DMS153 treated with DMSO at 0.1 percent for 48 hours (cell line): Measurements from ENCODE around the gene BRD2.
"Not testable (repeated sequence)": the region's sequence is repeated elsewhere in the genome, so short reads cannot be mapped to it uniquely, and the experiment has no call there.

ENCODE experiments used
- DNase-seq: peaks from one replicate; lab custom pipeline; 2025; ENCODE audit not compliant: unreplicated experiment; lab: John Stamatoyannopoulos, UW

BRD2 gene

GRCh38 chr6:32968093-32968866, at the start of gene BRD2:
BRD2 (plus strand) TSS chr6:32968594; CDS start chr6:32972899, 4,305 bp downstream.
- peak; percentile 92 for DNase-seq

GRCh38 chr6:32920715-32921114, 47.7 kb upstream of the BRD2 start:
- DNase-seq, result no peak

GRCh38 chr6:32922083-32922482, 46.3 kb upstream of the BRD2 start:
- DNase-seq, result no peak

- no peak for DNase-seq
Measured at GRCh38 chr6:32931211-32931610, 37.2 kb upstream of the BRD2 start.

- DNase-seq, result no peak
Measured at GRCh38 chr6:32932132-32932868, 36.1 kb upstream of the BRD2 start.

- peak; percentile 17 for DNase-seq
Measured at GRCh38 chr6:32933661-32934085, 34.7 kb upstream of the BRD2 start.

- no peak for DNase-seq
Measured at GRCh38 chr6:32935551-32936238, 32.7 kb upstream of the BRD2 start.

GRCh38 chr6:32936239-32937152, 31.9 kb upstream of the BRD2 start:
- no peak for DNase-seq

- no peak for DNase-seq
Measured at GRCh38 chr6:32937230-32937633, 31.2 kb upstream of the BRD2 start.

- no peak for DNase-seq
Measured at GRCh38 chr6:32938494-32938893, 29.9 kb upstream of the BRD2 start.

- peak; percentile 88 for DNase-seq
Measured at GRCh38 chr6:32940656-32941213, 27.7 kb upstream of the BRD2 start, which contains the start of gene HLA-DMB. HLA-DMB (minus strand) TSS chr6:32941028; CDS start chr6:32940807, 221 bp downstream.

- DNase-seq, result peak; percentile 49
Measured at GRCh38 chr6:32941214-32941768, 27.1 kb upstream of the BRD2 start.

GRCh38 chr6:32942555-32943123, 25.8 kb upstream of the BRD2 start:
- not testable (repeated sequence) for DNase-seq

GRCh38 chr6:32943864-32944649, 24.3 kb upstream of the BRD2 start:
- no peak for DNase-seq

GRCh38 chr6:32945108-32945760, 23.2 kb upstream of the BRD2 start:
- DNase-seq, result no peak

GRCh38 chr6:32945953-32946352, 22.4 kb upstream of the BRD2 start:
- DNase-seq, result no peak

GRCh38 chr6:32946893-32947292, 21.5 kb upstream of the BRD2 start:
- DNase-seq, result no peak
